Gastrocnemius medialis (tissue), 4 donors: ENCODE results near the gene LARP1B.

ENCODE experiments used
- CTCF ChIP-seq, 5 experiments: fragments of 450-650 bp in 3 of 5; fragments of 200-600 bp in 2 of 5; sonication (generic) in 2 of 5; IDR thresholded peaks in 4 of 5; conservative IDR thresholded peaks in 1 of 5; 1 replicate in 4 of 5; 2 replicates in 1 of 5; pipeline ENCODE4 v1.5.1; 2016 to 2019; ENCODE audit warnings: antibody characterized with exemption in 5 of 5, mild to moderate bottlenecking in 3 of 5, moderate library complexity in 3 of 5
- POLR2A ChIP-seq, 2 donors: fragments of 450-650 bp; IDR thresholded peaks; one replicate each; pipeline ENCODE4 v1.6.1; 2017; ENCODE audit warnings: antibody characterized with exemption in 2 of 2, mild to moderate bottlenecking in 2 of 2, moderate library complexity in 2 of 2

GRCh38 chr4:128155874-128156456 lies 94.9 kb downstream of the LARP1B start:
- TF ChIP-seq CTCF (IDR thresholded peaks at IDR 0.05 in 4 of 5, conservative IDR thresholded peaks at IDR 0.05 in 1 of 5): no peak
- TF ChIP-seq POLR2A (IDR thresholded peaks at IDR 0.05): no peak
